ENCODE results near the gene TLL2. TPM values are rescaled to one million over a fixed set of nuclear protein-coding genes. Genes with fewer than 3 reads are reported as not detected.
A peak's percentile ranks its signal among the peaks of the same experiment; 100 is the strongest.
"Not testable (repeated sequence)": the region's sequence is repeated elsewhere in the genome, so short reads cannot be mapped to it uniquely, and the experiment has no call there.

Gene TLL2
- under 1 TPM; 0.08 TPM for polyA plus RNA-seq

DNA sequence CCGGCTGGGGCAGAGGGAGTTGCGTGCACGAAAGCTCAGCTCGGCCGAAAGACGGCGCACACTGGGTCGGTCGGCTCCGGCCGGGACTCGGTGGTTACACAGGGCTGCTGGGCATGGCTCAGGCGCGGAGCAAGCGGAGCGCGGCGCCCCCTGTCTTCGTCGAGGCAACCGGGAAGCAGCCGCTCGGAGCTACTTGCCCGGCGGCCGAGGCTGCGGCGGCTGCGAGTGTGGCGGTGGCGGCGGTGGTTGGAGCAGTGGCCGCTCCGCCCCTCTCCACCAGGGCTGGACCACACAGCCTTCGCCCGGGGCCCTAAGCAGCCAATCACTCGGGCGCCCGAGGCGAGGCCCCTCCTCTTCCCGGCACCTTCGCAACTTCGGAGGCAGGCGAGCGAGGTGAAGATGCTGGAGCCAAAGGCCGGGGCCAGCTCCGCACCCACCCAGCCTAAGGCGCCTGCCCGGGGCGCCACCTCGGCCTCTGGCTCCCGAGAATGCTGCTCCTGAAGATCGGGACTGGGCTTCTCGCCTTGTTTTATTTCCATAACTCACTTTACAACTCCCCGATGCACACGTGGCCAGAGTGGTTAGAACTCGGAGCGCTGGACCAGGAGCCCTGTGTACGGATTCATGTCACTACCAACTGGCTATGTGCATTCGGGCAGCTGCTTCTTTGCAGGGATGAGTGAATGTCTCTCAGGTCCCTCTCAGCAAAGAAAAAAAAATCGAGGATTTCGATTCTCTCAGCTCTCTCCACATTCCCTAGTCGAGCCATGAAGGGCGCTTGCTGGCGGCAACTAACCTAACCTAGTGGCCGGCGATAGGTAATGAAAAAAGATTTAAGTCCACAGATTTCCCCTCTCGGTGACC is at the start of gene TLL2:
Gene TLL2, minus strand, starts transcription at position 229 of the 864 bp plus-strand sequence. CDS start 241 bp downstream, outside the sequence.
- peaks cover 0 to 2% of the 10 kb centered on the region in 2 donors for H3K27me3 ChIP-seq (ENCODE audit: control insufficient read depth in 1 of 2, insufficient read depth in 2 of 2, low read length in 2 of 2)
- peaks cover 3 to 16% of the 10 kb centered on the region in 2 donors for H3K4me1 ChIP-seq (ENCODE audit: control insufficient read depth in 2 of 2, insufficient read depth in 2 of 2, low read length in 1 of 2)
- WGBS, 2 donors = 1 to 2% methylated on average over 66 to 68 of the region's 68 CpGs
- H3K27ac ChIP-seq (ENCODE audit: low read depth in 2 of 2, low read length in 1 of 2) = no peak within 1 kb of the TSS
- H3K4me3 ChIP-seq (ENCODE audit: low read depth in 1 of 2, low read length in 2 of 2) = peak within 1 kb of the TSS; percentile 48 to 49
- H3K9me3 ChIP-seq (ENCODE audit: control insufficient read depth in 2 of 2, insufficient read depth in 1 of 2, low read depth in 1 of 2, low read length in 1 of 2) = no peaks in the 10 kb centered on the region
- no peaks in the 10 kb centered on the region for H3K36me3 ChIP-seq (ENCODE audit: control insufficient read depth in 2 of 2, insufficient read depth in 2 of 2, low read length in 1 of 2)

DNA sequence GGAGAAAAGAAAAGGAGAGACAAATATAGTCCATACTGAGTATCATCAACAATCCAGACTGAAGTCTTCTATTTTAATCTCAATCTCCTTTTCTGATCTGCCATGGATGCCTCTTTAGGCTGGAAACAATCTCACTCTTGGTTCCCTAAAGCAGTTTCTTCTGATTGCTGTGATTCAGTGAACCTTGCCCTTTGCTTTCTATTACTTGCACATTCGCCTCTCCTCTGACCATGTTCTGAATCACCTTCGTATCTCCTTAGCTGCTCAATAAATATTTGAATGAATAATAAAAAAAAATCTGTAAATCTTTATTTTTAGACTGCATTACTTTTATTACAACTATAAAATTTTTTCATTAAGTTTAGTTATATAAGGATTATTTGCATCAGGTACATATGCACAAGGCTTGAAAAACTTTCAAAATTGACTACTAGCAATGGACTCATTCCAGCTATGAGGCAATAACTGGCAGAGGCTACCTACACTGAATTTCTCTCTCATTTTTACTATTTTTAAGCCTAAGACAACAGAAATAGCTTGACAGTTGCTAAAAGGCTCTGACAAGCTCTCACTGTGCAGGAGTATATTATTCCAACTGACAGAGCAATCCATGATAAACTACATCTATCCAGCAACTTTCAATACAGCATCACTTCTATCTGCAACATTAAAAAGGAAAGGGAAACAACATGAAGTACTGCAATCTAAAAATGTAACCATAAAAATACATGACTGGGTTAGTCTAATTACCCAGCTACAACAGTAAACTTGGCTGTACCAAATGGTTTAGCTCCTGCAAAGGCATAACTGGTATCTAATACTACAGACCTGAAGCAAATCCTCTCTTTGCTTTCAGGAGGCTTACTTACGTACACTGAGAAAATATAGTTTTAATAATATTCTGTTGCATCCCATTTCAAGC is 47.5 kb upstream of the TLL2 start:
- Histone ChIP-seq H3K27ac (ENCODE audit: low read depth in 2 of 2, low read length in 1 of 2) (no peak overlapping the region), H3K36me3 (ENCODE audit: control insufficient read depth in 2 of 2, insufficient read depth in 2 of 2, low read length in 1 of 2) (peaks cover 0 to 3% of the 10 kb centered on the region in 2 donors), H3K4me1 (ENCODE audit: control insufficient read depth in 2 of 2, insufficient read depth in 2 of 2, low read length in 1 of 2) (no peaks in the 10 kb centered on the region), H3K4me3 (ENCODE audit: low read depth in 1 of 2, low read length in 2 of 2) (no peak overlapping the region), H3K27me3 (ENCODE audit: control insufficient read depth in 1 of 2, insufficient read depth in 2 of 2, low read length in 2 of 2) (no peaks in the 10 kb centered on the region), H3K9me3 (ENCODE audit: control insufficient read depth in 2 of 2, insufficient read depth in 1 of 2, low read depth in 1 of 2, low read length in 1 of 2) (no peaks in the 10 kb centered on the region)
- WGBS, 2 donors = 90 to 95% methylated on average over 3 of the region's 3 CpGs

DNA sequence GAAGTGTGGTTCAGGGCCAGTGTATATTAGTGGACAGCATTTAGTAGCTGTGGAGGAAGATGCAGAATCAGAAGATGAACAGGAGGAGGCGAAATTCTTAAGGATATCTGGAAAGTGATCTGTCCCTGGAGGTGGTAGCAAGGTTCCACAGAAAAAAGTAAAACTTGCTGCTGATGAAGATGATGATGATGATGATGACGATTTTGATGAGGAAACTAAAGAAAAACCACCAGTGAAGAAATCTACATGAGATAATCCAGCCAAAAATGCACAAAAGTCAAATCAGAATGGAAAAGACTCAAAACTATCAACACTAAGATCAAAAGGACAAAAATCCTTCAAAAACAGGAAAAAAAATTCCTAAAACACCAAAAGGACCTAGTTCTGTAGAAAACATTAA is 46.8 kb upstream of the TLL2 start:
- WGBS, 2 donors = 90 to 91% methylated on average over 2 of the region's 2 CpGs
- H3K27ac ChIP-seq (ENCODE audit: low read depth in 2 of 2, low read length in 1 of 2) = no peak overlapping the region
- H3K4me3 ChIP-seq (ENCODE audit: low read depth in 1 of 2, low read length in 2 of 2) = no peak overlapping the region
- no peaks in the 10 kb centered on the region for H3K4me1 ChIP-seq (ENCODE audit: control insufficient read depth in 2 of 2, insufficient read depth in 2 of 2, low read length in 1 of 2)
- H3K36me3 ChIP-seq (ENCODE audit: control insufficient read depth in 2 of 2, insufficient read depth in 2 of 2, low read length in 1 of 2) = peaks cover 0 to 3% of the 10 kb centered on the region in 2 donors
- H3K9me3 ChIP-seq (ENCODE audit: control insufficient read depth in 2 of 2, insufficient read depth in 1 of 2, low read depth in 1 of 2, low read length in 1 of 2) = no peaks in the 10 kb centered on the region
- no peaks in the 10 kb centered on the region for H3K27me3 ChIP-seq (ENCODE audit: control insufficient read depth in 1 of 2, insufficient read depth in 2 of 2, low read length in 2 of 2)

DNA sequence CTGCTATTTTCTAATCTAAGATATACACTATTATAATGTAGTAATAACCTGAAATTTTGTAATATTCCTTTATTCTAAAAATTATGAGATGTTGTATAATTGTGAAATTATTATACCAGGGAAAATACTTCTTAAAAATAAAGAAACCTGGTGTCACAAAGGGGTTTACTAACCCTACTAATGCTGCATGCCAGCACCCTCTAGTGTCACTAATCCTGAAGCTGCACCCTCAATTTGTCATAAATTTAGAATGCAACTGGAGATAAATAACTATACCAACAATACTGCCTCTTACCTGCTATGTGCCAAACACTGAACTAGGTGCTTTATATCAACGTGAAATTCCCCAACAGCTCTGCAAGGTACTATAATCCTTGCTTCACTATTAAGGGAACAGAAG is 42.3 kb upstream of the TLL2 start:
- H3K36me3 ChIP-seq (ENCODE audit: control insufficient read depth in 2 of 2, insufficient read depth in 2 of 2, low read length in 1 of 2) = peaks cover 0 to 3% of the 10 kb centered on the region in 2 donors
- 47 to 59% methylated on average over 1 of the region's 1 CpG for WGBS, 2 donors
- H3K4me3 ChIP-seq (ENCODE audit: low read depth in 1 of 2, low read length in 2 of 2) = no peak overlapping the region
- no peak overlapping the region for H3K27ac ChIP-seq (ENCODE audit: low read depth in 2 of 2, low read length in 1 of 2)
- no peaks in the 10 kb centered on the region for H3K4me1 ChIP-seq (ENCODE audit: control insufficient read depth in 2 of 2, insufficient read depth in 2 of 2, low read length in 1 of 2)
- H3K27me3 ChIP-seq (ENCODE audit: control insufficient read depth in 1 of 2, insufficient read depth in 2 of 2, low read length in 2 of 2) = no peaks in the 10 kb centered on the region
- no peaks in the 10 kb centered on the region for H3K9me3 ChIP-seq (ENCODE audit: control insufficient read depth in 2 of 2, insufficient read depth in 1 of 2, low read depth in 1 of 2, low read length in 1 of 2)

DNA sequence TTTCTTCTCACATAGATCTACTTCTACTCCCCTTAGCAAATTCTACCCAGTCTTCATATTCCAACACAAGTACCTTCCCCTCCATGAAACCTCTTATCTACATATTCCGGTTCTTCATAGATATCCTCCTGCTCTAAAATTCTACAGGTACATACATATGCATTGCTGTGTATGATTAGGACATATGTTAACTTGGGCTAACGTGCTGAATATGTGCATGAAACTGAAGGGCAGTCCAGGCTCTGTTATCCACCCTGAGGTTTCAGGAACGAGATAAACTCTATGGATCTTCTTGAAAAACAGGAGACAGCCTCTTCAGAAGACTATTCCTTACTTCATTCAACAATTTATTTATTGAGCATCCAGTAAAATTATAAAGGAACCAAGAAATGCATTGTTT is 41.6 kb upstream of the TLL2 start:
- H3K36me3 ChIP-seq (ENCODE audit: control insufficient read depth in 2 of 2, insufficient read depth in 2 of 2, low read length in 1 of 2) = peaks cover 0 to 3% of the 10 kb centered on the region in 2 donors
- no peak overlapping the region for H3K27ac ChIP-seq (ENCODE audit: low read depth in 2 of 2, low read length in 1 of 2)
- H3K4me3 ChIP-seq (ENCODE audit: low read depth in 1 of 2, low read length in 2 of 2) = no peak overlapping the region
- 89 to 94% methylated on average over 3 of the region's 3 CpGs for WGBS, 2 donors
- H3K4me1 ChIP-seq (ENCODE audit: control insufficient read depth in 2 of 2, insufficient read depth in 2 of 2, low read length in 1 of 2) = no peaks in the 10 kb centered on the region
- no peaks in the 10 kb centered on the region for H3K27me3 ChIP-seq (ENCODE audit: control insufficient read depth in 1 of 2, insufficient read depth in 2 of 2, low read length in 2 of 2)
- no peaks in the 10 kb centered on the region for H3K9me3 ChIP-seq (ENCODE audit: control insufficient read depth in 2 of 2, insufficient read depth in 1 of 2, low read depth in 1 of 2, low read length in 1 of 2)

DNA sequence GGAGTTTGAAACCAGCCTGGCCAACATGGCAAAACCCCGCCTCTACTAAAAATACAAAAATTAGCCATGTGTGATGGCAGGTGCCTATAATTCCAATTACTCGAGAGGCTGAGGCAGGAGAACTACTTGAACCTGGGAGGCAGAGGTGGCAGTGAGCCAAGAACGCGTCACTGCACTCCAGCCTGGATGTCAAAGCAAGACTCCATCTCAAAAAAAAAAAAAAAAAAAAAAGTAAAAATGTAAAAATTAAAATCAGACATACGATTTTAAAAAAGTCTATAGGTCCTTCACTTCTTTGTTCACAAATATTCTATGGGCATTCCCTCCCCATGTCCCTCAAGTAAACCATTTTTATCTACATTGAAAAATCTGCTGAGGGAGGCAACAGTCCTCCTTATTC is 34.9 kb upstream of the TLL2 start:
- H3K4me3 ChIP-seq (ENCODE audit: low read depth in 1 of 2, low read length in 2 of 2) = no peak overlapping the region
- H3K9me3 ChIP-seq (ENCODE audit: control insufficient read depth in 2 of 2, insufficient read depth in 1 of 2, low read depth in 1 of 2, low read length in 1 of 2) = no peaks in the 10 kb centered on the region
- no peak overlapping the region for H3K27ac ChIP-seq (ENCODE audit: low read depth in 2 of 2, low read length in 1 of 2)
- 81 to 83% methylated on average over 5 of the region's 5 CpGs for WGBS, 2 donors
- H3K36me3 ChIP-seq (ENCODE audit: control insufficient read depth in 2 of 2, insufficient read depth in 2 of 2, low read length in 1 of 2) = no peaks in the 10 kb centered on the region
- no peaks in the 10 kb centered on the region for H3K27me3 ChIP-seq (ENCODE audit: control insufficient read depth in 1 of 2, insufficient read depth in 2 of 2, low read length in 2 of 2)
- no peaks in the 10 kb centered on the region for H3K4me1 ChIP-seq (ENCODE audit: control insufficient read depth in 2 of 2, insufficient read depth in 2 of 2, low read length in 1 of 2)

DNA sequence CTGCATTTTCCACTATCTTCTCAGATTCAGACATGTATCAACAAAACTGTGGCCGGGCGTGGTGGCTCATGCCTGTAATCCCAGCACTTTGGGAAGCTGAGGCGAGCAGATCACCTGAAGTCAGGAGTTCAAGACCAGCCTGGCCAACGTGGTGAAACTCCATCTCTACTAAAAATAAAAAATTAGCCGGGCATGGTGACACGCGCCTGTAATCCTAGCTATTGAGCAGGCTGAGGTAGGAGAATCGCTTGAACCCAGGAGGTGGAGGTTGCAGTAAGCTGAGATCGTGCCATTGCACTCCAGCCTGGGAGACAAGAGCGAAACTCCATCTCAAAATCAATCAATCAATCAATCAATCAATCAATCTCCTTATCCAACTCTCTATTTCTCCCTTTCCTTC is 31.8 kb upstream of the TLL2 start:
- 90 to 93% methylated on average over 10 of the region's 10 CpGs for WGBS, 2 donors
- not testable (repeated sequence) for H3K27me3 ChIP-seq (ENCODE audit: control insufficient read depth in 1 of 2, insufficient read depth in 2 of 2, low read length in 2 of 2); H3K4me1 ChIP-seq (ENCODE audit: control insufficient read depth in 2 of 2, insufficient read depth in 2 of 2, low read length in 1 of 2); H3K4me3 ChIP-seq (ENCODE audit: low read depth in 1 of 2, low read length in 2 of 2); H3K36me3 ChIP-seq (ENCODE audit: control insufficient read depth in 2 of 2, insufficient read depth in 2 of 2, low read length in 1 of 2); H3K27ac ChIP-seq (ENCODE audit: low read depth in 2 of 2, low read length in 1 of 2); H3K9me3 ChIP-seq (ENCODE audit: control insufficient read depth in 2 of 2, insufficient read depth in 1 of 2, low read depth in 1 of 2, low read length in 1 of 2)

DNA sequence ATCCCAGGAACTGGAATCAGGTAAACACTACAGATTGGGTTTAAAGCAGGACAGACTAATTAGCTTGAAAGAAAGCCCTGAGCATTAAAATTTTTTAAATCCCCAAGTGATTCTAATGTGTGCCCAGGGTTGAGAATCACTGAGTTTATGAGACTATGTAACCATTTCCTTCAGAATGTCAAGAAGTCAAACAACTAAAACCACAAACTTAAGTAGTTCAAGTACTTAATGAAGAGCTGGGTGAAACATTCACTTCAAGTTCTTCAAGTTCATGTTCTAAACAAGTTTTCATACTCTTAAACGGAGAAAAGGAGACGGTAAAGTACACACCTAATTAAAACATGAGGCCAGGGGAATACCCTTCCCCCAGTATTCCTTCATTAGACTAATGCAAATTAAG is 28.2 kb upstream of the TLL2 start:
- no peaks in the 10 kb centered on the region for H3K27me3 ChIP-seq (ENCODE audit: control insufficient read depth in 1 of 2, insufficient read depth in 2 of 2, low read length in 2 of 2)
- H3K9me3 ChIP-seq (ENCODE audit: control insufficient read depth in 2 of 2, insufficient read depth in 1 of 2, low read depth in 1 of 2, low read length in 1 of 2) = no peaks in the 10 kb centered on the region
- H3K36me3 ChIP-seq (ENCODE audit: control insufficient read depth in 2 of 2, insufficient read depth in 2 of 2, low read length in 1 of 2) = peaks cover 0 to 2% of the 10 kb centered on the region in 2 donors
- H3K4me3 ChIP-seq (ENCODE audit: low read depth in 1 of 2, low read length in 2 of 2) = no peak overlapping the region
- H3K4me1 ChIP-seq (ENCODE audit: control insufficient read depth in 2 of 2, insufficient read depth in 2 of 2, low read length in 1 of 2) = no peaks in the 10 kb centered on the region
- WGBS, 2 donors = 85 to 95% methylated on average over 2 of the region's 2 CpGs
- no peak overlapping the region for H3K27ac ChIP-seq (ENCODE audit: low read depth in 2 of 2, low read length in 1 of 2)

DNA sequence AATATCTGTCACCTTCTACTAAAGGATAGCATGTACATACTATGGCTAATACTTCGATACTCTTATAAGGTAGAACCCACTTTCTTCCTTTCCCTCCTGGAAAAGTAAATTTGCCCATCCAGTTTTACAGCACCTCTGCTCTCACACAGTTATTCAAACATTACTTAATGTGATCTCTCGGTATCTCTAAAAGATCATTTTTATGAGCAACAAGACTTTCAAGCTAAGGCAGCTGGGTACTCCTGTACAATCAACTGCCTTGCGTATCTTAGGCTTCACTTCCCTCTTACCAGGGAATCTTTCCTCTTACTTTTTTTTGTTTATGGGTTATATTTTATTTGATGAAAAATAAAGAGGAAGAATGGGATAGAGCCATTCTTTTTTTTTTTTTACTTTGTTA is 26.5 kb upstream of the TLL2 start:
- Histone ChIP-seq H3K4me3 (ENCODE audit: low read depth in 1 of 2, low read length in 2 of 2) (no peak overlapping the region), H3K27ac (ENCODE audit: low read depth in 2 of 2, low read length in 1 of 2) (no peak overlapping the region), H3K36me3 (ENCODE audit: control insufficient read depth in 2 of 2, insufficient read depth in 2 of 2, low read length in 1 of 2) (peaks cover 0 to 2% of the 10 kb centered on the region in 2 donors), H3K4me1 (ENCODE audit: control insufficient read depth in 2 of 2, insufficient read depth in 2 of 2, low read length in 1 of 2) (no peaks in the 10 kb centered on the region), H3K9me3 (ENCODE audit: control insufficient read depth in 2 of 2, insufficient read depth in 1 of 2, low read depth in 1 of 2, low read length in 1 of 2) (no peaks in the 10 kb centered on the region), H3K27me3 (ENCODE audit: control insufficient read depth in 1 of 2, insufficient read depth in 2 of 2, low read length in 2 of 2) (no peaks in the 10 kb centered on the region)
- WGBS, 2 donors = 92 to 95% methylated on average over 3 of the region's 3 CpGs
